ENCODE results near the gene SRC.

The SRC gene

GRCh38 chr20:37385176-37385575 is 39.2 kb downstream of the SRC start:
- DNase-seq, result no peak

GRCh38 chr20:37385659-37386504 is 39.9 kb downstream of the SRC start:
- no peak for DNase-seq

- DNase-seq, result no peak
These were observed 40.7 kb downstream of the SRC start for GRCh38 chr20:37386505-37387251.

- DNase-seq, result no peak
These were observed 41.8 kb downstream of the SRC start for GRCh38 chr20:37387519-37388269.

GRCh38 chr20:37388831-37389230 is 42.9 kb downstream of the SRC start:
- DNase-seq, result no peak

GRCh38 chr20:37389241-37389747 is 43.4 kb downstream of the SRC start:
- DNase-seq, result no peak

- no peak for DNase-seq
These were observed 43.9 kb downstream of the SRC start for GRCh38 chr20:37389844-37390275.

GRCh38 chr20:37390503-37390890 is 44.6 kb downstream of the SRC start:
- no peak for DNase-seq

- no peak for DNase-seq
These were observed 45.1 kb downstream of the SRC start for GRCh38 chr20:37390891-37391525.

GRCh38 chr20:37392441-37393195 is 46.7 kb downstream of the SRC start:
- no peak for DNase-seq

GRCh38 chr20:37393196-37393862 is 47.4 kb downstream of the SRC start:
- no peak for DNase-seq

- no peak for DNase-seq
These were observed 48.1 kb downstream of the SRC start for GRCh38 chr20:37393863-37394542.

- DNase-seq, result no peak
These were observed 48.8 kb downstream of the SRC start for GRCh38 chr20:37394543-37395409.

- DNase-seq, result no peak
These were observed 49.5 kb downstream of the SRC start for GRCh38 chr20:37395410-37395797.

- no peak for DNase-seq
These were observed 50.0 kb downstream of the SRC start for GRCh38 chr20:37395921-37396415.

GRCh38 chr20:37396416-37397075 is 50.6 kb downstream of the SRC start:
- no peak for DNase-seq

GRCh38 chr20:37397076-37397953 is 51.4 kb downstream of the SRC start:
- DNase-seq, result no peak

All from hippocampal formation (tissue), 2 donors.